ENCODE results near the gene GARIN3.

DNA sequence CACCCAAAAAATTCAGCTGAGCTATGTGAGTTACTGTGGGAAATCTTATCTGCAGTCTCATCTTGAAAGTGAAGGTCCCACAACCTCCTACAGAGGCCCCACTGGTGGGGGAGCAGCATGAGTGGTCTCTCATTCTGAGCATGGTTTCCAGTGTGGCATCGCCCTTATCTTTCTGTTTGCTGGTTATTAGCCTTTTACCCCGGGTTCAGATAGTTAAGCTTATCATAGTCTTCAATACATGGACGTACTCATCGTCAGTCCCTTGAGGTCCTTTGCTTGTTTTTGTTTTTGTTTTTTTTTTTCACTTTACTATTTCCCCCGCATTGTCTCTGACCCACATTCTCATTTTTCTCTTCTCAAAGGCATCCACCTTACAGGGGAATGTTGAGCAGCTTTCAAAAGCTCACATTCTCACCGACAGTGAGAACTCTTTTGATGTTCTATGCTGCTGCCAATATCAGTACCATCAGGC, 49.5 kb downstream of the GARIN3 start:
- TF ChIP-seq, protein P1, sequence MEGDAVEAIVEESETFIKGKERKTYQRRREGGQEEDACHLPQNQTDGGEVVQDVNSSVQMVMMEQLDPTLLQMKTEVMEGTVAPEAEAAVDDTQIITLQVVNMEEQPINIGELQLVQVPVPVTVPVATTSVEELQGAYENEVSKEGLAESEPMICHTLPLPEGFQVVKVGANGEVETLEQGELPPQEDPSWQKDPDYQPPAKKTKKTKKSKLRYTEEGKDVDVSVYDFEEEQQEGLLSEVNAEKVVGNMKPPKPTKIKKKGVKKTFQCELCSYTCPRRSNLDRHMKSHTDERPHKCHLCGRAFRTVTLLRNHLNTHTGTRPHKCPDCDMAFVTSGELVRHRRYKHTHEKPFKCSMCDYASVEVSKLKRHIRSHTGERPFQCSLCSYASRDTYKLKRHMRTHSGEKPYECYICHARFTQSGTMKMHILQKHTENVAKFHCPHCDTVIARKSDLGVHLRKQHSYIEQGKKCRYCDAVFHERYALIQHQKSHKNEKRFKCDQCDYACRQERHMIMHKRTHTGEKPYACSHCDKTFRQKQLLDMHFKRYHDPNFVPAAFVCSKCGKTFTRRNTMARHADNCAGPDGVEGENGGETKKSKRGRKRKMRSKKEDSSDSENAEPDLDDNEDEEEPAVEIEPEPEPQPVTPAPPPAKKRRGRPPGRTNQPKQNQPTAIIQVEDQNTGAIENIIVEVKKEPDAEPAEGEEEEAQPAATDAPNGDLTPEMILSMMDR (IDR thresholded peaks at IDR 0.05; ENCODE audit: insufficient read depth, low read length), result no peak
- TF ChIP-seq POLR2AphosphoS5 (IDR thresholded peaks at IDR 0.05; ENCODE audit: low read depth), result no peak
- TF ChIP-seq GABPA (IDR thresholded peaks at IDR 0.05; ENCODE audit: low read depth), result no peak
- no peak for TF ChIP-seq SPI1 (IDR thresholded peaks at IDR 0.05; ENCODE audit: borderline replicate concordance, low read depth)
- TF ChIP-seq, protein P2, sequence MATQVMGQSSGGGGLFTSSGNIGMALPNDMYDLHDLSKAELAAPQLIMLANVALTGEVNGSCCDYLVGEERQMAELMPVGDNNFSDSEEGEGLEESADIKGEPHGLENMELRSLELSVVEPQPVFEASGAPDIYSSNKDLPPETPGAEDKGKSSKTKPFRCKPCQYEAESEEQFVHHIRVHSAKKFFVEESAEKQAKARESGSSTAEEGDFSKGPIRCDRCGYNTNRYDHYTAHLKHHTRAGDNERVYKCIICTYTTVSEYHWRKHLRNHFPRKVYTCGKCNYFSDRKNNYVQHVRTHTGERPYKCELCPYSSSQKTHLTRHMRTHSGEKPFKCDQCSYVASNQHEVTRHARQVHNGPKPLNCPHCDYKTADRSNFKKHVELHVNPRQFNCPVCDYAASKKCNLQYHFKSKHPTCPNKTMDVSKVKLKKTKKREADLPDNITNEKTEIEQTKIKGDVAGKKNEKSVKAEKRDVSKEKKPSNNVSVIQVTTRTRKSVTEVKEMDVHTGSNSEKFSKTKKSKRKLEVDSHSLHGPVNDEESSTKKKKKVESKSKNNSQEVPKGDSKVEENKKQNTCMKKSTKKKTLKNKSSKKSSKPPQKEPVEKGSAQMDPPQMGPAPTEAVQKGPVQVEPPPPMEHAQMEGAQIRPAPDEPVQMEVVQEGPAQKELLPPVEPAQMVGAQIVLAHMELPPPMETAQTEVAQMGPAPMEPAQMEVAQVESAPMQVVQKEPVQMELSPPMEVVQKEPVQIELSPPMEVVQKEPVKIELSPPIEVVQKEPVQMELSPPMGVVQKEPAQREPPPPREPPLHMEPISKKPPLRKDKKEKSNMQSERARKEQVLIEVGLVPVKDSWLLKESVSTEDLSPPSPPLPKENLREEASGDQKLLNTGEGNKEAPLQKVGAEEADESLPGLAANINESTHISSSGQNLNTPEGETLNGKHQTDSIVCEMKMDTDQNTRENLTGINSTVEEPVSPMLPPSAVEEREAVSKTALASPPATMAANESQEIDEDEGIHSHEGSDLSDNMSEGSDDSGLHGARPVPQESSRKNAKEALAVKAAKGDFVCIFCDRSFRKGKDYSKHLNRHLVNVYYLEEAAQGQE (IDR thresholded peaks at IDR 0.05; ENCODE audit: insufficient replicate concordance, low read depth), result no peak
